Measurements from ENCODE around the gene NAA30.

DNA sequence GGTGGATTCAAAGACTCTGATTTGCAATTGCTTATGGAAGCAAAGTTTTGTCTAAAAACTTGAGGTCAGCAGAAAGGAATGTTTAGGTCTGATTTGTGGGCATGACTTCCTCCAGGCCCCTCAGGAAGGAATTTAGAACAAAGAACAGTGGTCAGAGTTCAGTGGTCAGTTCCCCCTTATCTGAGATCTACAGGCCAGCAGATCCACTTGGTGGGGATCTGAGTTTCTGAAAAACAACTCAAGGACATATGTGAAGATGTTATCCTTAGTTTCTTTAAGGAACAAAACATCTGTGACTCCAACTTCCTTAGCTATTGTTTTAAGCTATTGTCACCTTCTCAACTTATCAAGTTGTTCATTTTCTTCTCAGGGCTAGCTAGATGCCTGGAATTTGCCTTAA is 28.0 kb upstream of the NAA30 start:
- TF ChIP-seq, protein P1, sequence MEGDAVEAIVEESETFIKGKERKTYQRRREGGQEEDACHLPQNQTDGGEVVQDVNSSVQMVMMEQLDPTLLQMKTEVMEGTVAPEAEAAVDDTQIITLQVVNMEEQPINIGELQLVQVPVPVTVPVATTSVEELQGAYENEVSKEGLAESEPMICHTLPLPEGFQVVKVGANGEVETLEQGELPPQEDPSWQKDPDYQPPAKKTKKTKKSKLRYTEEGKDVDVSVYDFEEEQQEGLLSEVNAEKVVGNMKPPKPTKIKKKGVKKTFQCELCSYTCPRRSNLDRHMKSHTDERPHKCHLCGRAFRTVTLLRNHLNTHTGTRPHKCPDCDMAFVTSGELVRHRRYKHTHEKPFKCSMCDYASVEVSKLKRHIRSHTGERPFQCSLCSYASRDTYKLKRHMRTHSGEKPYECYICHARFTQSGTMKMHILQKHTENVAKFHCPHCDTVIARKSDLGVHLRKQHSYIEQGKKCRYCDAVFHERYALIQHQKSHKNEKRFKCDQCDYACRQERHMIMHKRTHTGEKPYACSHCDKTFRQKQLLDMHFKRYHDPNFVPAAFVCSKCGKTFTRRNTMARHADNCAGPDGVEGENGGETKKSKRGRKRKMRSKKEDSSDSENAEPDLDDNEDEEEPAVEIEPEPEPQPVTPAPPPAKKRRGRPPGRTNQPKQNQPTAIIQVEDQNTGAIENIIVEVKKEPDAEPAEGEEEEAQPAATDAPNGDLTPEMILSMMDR (IDR thresholded peaks at IDR 0.05), result no peak
- no peak for TF ChIP-seq POLR2A (IDR thresholded peaks at IDR 0.05)

Measured in suprapubic skin (tissue), 3 donors.